ENCODE results near the gene ATAD3B. TPM values are rescaled to one million over a fixed set of nuclear protein-coding genes. Genes with fewer than 3 reads are reported as not detected.

ATAD3B gene
- total RNA-seq, 1 experiment from 2014 or later = 62.9 TPM

DNA sequence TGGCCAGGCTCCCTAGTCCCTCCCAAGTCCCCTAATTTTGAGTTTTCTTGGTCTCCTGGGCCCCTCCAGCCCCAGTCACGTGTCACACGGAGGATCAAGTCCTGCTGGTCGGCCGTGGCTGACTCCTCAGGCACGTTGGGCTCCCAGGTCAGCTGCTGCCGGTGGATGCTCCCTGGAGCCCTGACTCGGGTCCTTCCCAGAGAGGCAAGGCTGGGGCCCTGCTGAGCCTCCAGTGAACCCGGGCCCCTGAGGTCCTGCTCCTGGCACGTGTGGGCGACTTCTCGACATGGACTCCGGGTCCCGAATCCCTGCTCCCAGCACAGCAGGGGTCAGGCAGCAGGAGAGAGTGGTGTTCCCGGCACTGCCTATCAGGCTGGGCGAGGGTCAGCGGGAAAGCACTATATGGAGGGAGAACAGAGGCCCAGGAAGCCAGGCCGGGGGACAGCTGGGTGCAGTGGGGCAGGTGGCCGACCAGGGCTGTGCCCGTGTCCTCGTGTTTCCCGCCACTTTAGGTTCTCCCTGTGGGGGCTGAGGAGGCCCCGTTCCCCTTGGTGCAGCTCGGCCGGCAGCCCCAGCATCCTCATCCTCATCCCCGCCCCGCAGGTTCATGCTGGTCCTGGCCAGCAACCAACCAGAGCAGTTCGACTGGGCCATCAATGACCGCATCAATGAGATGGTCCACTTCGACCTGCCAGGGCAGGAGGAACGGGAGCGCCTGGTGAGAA lies 55.7 kb downstream of the ATAD3B start:
- H3K79me2 ChIP-seq (ENCODE audit: insufficient read depth, low read length) = no peaks in the 10 kb centered on the region
- no peaks in the 10 kb centered on the region for H3K4me1 ChIP-seq (ENCODE audit: control insufficient read depth in 1 of 2, insufficient read depth in 2 of 2, low read length in 2 of 2)
- CTCF ChIA-PET = no interaction called here
- no peak overlapping the region for H3K4me2 ChIP-seq (ENCODE audit: low read length)
- BruUV-seq (replicated peaks) = no TSS peak
- H4K20me1 ChIP-seq (ENCODE audit: insufficient read depth) = no peaks in the 10 kb centered on the region
- no peaks in the 10 kb centered on the region for H3K27me3 ChIP-seq (ENCODE audit: insufficient read depth, low read length)
- H2AFZ ChIP-seq (ENCODE audit: low read depth, low read length, poor library complexity, severe bottlenecking) = no peak overlapping the region
- H3K9me2 ChIP-seq (ENCODE audit: insufficient read depth) = no peaks in the 10 kb centered on the region
- no peaks in the 10 kb centered on the region; a peak in 1 of 4 replicates for H3K9me3 ChIP-seq (ENCODE audit: control insufficient read depth in 1 of 2, insufficient read depth in 1 of 2, low read depth in 1 of 2, low read length in 2 of 2)
- no peak for TF ChIP-seq EZH2 (IDR thresholded peaks at IDR 0.05)
- TF ChIP-seq EZH2phosphoT487 (IDR thresholded peaks at IDR 0.05; ENCODE audit: borderline replicate concordance) = no peak
- no peak overlapping the region for H3K4me3 ChIP-seq (replicated peaks in 1 of 2; ENCODE audit: low read depth in 1 of 2, low read length in 2 of 2)
- DNase-seq (ENCODE audit: low read depth, low spot score) (no peak), ATAC-seq (no peak)
- RAD21 ChIA-PET (ENCODE audit: low non-redundant PET in 1 of 2, low total read pairs in 2 of 2, uncharacterized antibody in 2 of 2, unreplicated experiment in 2 of 2) = no interaction called here
- no peak overlapping the region for H3K27ac ChIP-seq (ENCODE audit: low read depth, low read length)
- POLR2A ChIA-PET = no interaction called here
- intact Hi-C loops (cut with micrococcal nuclease) = no loop called here
- H3K9ac ChIP-seq (ENCODE audit: low read length) = no peak overlapping the region
- peaks cover 6 to 39% of the 10 kb centered on the region in 2 experiments; a peak in 3 of 4 replicates for H3K36me3 ChIP-seq (ENCODE audit: control insufficient read depth in 1 of 2, insufficient read depth in 2 of 2, low read length in 2 of 2)

DNA sequence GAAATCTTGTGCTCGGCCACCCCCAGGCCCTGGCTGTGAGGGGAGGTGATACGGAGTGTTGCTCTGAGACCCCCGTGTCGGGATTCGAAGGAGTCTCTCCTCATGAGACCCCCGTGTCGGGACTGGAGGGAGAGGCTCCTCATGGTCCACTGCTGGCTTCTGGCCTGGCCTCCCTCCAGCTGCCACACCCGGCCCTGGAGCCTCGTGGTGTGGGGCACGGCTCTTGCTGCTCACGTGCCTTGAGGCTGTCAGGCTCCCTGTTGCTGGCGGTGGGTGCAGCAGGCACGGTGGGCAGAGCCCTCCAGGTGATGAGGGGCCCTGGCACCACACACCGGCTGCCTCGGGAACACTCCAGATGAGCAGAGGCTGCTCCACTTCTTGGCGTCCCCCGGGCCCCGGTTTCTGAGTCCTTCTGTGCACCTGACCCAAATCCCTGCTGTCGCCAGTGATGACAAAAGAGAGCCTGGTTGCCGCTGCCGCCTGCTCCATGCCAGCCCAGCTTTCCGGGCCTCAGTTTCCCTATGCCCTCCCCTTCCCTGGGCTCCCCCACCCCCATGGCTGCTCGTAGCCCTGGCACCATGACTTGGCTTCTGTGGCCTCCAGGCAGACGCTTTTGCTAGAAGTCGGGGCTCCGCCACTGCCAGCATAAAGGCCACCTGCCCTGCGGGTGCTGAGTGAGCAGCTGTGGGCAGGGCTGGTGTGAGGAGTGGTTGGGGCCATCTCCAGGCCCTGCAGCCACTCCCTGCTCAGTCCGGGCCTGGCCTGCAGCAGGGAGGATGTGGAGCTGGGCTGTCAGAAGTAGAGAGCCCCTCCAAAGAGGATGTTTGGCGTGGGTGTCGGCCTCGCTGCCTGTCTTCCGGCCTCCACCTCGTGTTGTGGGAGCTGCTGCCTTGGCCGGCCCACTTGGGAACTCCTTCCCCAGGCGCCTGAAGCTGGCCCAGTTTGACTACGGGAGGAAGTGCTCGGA lies 57.0 kb downstream of the ATAD3B start:
- Histone ChIP-seq H3K4me2 (ENCODE audit: low read length) (no peak overlapping the region), H3K9me3 (ENCODE audit: control insufficient read depth in 1 of 2, insufficient read depth in 1 of 2, low read depth in 1 of 2, low read length in 2 of 2) (no peaks in the 10 kb centered on the region; a peak in 1 of 4 replicates), H2AFZ (ENCODE audit: low read depth, low read length, poor library complexity, severe bottlenecking) (no peak overlapping the region), H3K4me1 (ENCODE audit: control insufficient read depth in 1 of 2, insufficient read depth in 2 of 2, low read length in 2 of 2) (no peaks in the 10 kb centered on the region), H3K4me3 (replicated peaks in 1 of 2; ENCODE audit: low read depth in 1 of 2, low read length in 2 of 2) (no peak overlapping the region), H4K20me1 (ENCODE audit: insufficient read depth) (no peaks in the 10 kb centered on the region), H3K79me2 (ENCODE audit: insufficient read depth, low read length) (no peaks in the 10 kb centered on the region), H3K9me2 (ENCODE audit: insufficient read depth) (no peaks in the 10 kb centered on the region), H3K27ac (ENCODE audit: low read depth, low read length) (no peak overlapping the region), H3K36me3 (ENCODE audit: control insufficient read depth in 1 of 2, insufficient read depth in 2 of 2, low read length in 2 of 2) (peaks cover 6 to 39% of the 10 kb centered on the region in 2 experiments; a peak in 3 of 4 replicates), H3K27me3 (ENCODE audit: insufficient read depth, low read length) (no peaks in the 10 kb centered on the region), H3K9ac (ENCODE audit: low read length) (no peak overlapping the region)
- BruUV-seq (replicated peaks) = no TSS peak
- DNase-seq (ENCODE audit: low read depth, low spot score) = no peak
- ChIA-PET CTCF (no interaction called here), RAD21 (ENCODE audit: low non-redundant PET in 1 of 2, low total read pairs in 2 of 2, uncharacterized antibody in 2 of 2, unreplicated experiment in 2 of 2) (no interaction called here), POLR2A (no interaction called here)
- TF ChIP-seq POLR2AphosphoS5 (IDR thresholded peaks at IDR 0.05; ENCODE audit: low read depth, low read length) (no peak), POLR2A (IDR thresholded peaks at IDR 0.05; ENCODE audit: borderline replicate concordance, extremely low read depth, insufficient read depth, insufficient read length) (no peak), EZH2phosphoT487 (IDR thresholded peaks at IDR 0.05; ENCODE audit: borderline replicate concordance) (no peak)
- no peak for ATAC-seq
- intact Hi-C loops (cut with micrococcal nuclease) = no loop called here
